OCI-M1 (cell line): ENCODE data around the gene GRK1.

ENCODE experiments used
- DNase-seq: peaks from one replicate; lab custom pipeline; 2025; lab: John Stamatoyannopoulos, UW

The GRK1 gene

DNA sequence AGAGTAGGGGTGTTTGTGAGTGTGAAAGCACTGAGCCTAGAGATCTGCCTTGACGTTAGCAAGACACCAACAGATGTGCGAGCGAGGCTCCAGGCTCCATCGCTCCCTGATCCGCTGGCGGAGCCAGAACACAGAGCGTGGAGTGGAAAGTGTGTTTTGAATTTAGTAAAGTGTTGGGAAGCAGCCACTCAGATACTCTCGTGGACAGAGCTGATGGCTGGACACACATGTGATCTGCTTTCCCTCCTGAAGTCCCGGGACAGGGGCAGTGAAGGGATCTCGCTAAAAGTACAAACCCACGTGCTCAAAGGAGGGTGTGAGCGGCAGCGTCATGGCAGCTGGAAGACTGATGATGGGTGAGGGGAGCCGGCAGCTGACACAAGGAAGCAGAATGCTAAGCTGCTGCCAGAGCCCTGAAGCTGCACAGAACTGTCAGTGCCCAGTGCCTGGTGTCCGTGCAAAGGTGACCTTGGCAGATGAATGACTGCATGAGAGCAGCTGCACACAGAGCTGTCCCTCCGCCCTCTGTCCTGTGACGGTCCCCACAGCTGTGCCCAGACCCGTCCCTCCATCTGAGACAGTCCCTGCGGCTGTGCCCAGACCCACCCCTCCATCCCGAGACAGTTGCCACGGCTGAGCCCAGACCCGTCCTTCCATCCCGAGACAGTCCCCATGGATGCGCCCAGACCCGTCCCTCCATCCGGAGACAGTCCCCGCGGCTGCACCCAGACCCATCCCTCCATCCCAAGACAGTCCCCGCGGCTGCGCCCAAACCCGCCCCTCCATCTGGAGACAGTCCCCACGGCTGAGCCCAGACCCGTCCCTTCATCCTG, 62.4 kb downstream of the GRK1 start:
- no peak for DNase-seq

DNA sequence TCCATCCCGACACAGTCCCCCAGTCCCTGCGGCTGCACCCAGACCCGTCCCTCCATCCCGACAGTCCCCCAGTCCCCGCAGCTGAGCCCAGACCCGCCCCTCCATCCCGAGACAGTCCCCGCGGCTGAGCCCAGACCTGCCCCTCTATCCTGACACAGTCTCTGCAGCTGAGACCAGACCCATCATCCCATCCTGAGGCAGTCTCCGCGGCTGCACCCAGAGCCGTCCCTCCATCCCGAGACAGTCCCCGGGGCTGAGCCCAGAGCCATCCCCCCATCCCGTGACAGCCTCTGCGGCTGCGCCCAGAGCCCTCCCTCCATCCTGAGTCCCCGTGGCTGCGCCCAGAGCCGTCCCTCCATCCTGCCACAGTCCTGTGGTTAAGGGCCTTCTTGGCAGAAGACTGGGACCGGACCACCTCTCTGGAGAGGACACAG, 63.3 kb downstream of the GRK1 start:
- no peak for DNase-seq

DNA sequence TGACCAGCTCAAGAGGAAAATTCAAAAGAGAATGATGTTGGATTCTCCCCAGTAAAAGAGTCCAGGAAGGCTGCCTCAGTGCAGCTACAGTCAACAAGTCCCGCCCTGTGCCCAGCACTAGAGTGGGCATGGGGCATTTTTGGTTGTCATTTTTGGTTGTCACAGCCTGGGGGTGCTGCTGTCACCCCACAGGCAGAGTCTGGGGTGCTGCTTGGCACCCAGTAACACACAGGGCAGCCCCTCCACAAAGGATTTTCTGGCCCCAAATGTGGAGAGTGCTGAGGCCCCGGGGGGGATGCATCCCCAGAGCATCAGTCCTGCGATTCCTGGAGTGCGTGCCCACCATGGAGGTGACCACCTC, 63.8 kb downstream of the GRK1 start:
- DNase-seq = no peak

DNA sequence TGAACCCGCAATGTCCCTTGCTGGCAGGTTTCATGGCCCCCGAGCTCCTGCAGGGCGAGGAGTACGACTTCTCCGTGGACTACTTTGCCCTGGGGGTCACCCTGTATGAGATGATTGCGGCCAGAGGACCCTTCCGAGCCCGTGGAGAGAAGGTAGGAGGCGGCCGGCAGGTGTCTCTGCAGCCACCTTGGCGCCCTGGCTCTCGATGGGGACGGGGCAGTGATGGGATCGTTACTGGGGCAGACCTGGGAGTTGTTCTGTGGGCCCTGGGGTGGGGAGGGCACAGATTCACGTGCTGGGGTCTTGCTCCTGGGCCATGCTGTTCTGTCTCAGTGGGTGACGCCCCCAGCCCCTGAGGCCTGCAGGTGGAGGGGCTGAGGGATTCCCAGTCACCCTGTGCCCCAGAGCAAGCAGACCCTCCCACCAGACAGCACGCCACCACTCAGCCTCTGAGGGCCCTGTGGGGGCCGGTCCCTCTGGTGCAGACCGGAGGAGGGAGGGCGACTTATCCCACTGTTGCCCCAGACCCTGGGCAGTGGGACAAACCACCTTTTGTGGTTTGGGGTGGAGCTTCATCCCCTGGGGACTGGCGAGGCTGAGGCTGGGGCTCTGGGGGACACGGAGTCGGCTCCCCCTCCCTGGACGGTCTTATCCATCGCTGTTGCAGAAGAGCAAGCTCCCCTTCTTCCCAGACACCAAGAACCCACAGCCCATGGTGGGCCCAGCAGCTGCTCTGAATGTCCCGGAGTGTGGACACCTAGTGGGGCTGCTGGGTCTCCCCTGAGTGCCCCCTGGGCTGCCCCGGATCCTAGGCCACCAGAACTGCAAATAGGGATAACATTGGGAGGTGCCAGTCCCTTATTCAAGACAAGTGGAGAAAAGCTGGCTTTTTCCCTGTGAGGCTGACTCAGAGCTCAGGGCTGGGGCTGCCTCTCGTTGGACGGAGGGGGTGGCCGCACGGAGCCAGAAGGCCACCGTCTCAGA, 64.5 kb downstream of the GRK1 start:
- no peak for DNase-seq

DNA sequence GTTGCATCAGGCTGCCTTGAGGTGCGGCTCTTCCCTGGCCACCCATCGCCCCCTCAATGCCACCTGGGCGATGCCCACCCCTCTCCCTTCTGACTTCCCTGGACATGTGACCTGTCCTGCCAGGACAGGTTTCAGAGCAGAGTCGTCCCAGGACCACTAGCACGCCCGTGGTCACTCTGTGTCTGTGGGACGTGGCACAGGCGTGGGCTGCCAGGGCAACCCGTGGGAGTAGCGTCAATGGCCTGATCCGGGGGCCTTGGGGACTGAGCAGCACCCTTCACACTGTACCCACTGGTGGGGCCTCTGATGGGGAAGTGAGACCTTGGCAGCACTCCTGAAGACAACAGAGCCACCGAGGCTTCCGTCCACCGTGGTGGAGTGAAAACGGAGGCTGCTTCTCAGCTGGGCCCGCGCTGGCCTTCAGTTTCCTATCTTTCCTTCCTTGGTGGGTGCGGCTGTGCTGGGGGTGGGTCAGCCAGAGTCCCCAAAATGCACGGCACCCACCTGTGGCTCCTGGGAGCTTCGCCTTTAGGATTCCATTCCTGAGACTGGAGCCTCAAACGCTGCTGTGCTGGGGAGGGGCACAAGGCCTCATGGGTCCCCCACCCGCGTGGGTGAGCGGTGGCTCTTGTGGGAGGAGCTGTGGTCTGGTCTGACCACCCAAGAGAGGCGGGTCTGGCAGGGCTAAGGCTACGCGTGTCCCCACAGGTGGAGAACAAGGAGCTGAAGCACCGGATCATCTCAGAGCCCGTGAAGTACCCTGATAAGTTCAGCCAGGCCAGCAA, 65.3 kb downstream of the GRK1 start:
- no peak for DNase-seq

DNA sequence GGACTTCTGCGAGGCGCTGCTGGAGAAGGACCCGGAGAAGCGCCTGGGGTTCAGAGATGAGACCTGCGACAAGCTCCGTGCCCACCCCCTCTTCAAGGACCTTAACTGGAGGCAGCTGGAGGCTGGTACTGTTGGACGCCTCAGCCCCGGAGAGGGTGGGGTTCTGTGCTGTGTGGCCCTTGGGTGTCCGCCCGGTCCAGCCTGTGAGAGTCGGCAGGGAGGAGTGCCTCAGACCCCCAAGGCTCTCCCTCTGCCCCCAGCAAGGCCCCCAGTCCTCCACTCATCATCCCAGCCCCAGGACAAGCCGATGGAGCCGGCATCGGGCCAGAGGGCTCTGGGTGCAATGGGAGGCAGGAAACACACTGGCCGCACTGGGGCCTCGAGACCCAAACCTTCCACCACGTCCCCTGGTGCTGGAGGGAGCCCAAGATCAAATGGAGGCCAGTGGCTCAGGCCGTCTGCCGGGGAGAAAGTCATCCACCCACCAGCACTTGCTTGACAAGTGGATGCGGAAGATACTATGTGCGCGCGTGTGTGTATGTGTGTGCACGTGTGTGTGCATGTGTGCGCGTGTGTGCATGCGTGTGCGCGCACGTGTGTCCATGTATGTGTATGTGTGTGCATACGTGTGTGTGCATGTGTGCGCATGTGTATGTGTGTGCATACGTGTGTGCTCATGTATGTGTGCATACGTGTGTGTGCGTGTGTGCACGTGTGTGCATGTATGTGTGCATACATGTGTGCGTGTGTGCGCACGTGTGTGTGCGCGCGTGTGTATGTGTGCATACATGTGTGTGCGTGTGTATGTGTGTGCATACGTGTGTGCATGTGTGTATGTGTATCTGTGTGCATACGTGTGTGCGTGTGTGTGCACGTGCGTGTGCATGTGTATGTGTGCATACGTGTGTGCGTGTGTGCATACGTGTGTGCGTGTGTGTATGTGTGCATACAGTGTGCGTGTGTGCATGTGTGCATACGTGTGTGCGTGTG, 66.2 kb downstream of the GRK1 start:
- no peak for DNase-seq

DNA sequence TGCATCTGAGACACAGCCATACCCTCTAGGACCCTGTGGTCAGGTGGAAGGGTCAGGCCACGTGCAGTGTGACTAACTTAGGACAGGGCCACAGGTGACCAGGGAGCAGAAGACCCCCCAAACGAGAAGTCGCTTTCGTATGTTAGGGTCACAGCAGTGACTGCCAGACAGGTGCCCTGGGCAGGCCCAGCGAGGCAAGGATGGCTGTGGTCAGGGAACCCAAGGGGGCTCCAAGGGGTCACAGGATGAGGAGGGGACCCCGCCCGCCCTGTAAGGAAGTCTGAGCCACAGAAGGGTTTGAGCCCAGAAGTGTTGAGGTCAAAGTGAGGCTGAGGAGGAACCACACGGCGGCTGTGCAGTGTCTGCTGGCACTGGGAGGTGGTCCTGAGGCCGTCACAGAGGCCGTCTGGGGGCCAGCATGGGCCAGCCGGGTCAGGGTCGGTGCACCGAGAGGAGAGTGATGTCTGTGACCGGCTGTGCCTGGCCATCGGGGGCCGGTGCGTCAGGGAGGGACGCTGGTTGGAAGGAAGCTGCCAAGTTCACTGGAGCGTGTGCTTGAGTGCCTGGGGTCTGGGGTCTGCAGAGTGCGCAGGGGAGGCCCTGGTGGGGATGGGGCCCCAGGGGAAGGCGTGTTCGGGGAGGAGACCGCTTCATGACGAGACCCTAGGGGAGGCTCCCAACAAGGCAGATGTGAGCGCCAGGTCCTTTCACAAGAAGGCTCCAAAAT, 67.2 kb downstream of the GRK1 start:
- no peak for DNase-seq

DNA sequence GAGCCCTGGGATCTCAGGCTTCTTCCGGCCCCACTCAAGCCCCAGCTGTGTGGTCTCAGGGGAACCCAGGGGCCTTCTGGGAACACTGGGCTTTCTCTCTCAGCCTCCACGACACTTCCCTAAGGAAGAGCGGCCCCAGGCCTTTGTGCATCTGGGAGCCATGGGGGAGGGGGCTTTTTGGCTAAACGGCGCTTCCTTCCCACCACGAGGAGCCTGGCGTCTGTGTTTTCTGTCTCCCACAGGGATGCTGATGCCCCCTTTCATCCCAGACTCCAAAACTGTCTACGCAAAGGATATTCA, 67.8 kb downstream of the GRK1 start:
- no peak for DNase-seq

DNA sequence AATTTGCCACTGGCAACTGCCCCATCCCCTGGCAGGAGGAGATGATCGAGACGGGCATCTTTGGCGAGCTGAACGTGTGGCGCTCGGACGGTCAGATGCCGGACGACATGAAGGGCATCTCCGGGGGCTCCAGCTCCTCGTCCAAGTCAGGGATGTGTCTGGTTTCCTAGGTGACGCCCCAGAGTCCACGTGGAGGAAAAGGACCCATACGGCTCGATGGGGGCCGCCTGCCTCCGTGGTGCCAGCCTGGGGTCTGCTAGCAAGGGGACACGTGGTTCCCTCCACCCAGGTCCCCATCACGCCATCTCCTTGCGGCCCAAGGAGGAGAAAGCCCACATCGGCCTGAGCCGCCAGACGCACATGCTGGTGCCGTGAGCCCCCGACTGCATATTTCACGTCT, 68.2 kb downstream of the GRK1 start:
- no peak for DNase-seq

DNA sequence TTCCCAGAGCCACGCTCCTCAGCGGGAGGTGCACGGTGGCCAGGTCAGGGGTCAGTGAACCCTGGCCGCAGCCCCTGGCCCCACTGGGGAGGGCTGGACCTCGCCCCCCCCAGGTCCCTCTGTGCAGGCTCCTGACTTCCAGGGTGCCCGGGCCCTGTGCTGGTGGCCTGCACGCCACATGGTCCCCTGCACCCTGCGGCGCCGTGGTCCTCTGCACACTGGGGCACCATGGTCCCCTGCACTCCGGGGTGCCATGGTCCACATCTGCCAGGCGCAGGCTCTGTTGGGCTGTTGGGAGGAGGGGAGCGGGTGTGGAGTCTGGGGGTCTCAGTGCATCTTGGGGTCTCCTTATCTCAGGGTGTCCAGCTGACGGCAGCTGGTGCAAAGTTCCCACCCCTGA, 68.7 kb downstream of the GRK1 start:
- DNase-seq = no peak

DNA sequence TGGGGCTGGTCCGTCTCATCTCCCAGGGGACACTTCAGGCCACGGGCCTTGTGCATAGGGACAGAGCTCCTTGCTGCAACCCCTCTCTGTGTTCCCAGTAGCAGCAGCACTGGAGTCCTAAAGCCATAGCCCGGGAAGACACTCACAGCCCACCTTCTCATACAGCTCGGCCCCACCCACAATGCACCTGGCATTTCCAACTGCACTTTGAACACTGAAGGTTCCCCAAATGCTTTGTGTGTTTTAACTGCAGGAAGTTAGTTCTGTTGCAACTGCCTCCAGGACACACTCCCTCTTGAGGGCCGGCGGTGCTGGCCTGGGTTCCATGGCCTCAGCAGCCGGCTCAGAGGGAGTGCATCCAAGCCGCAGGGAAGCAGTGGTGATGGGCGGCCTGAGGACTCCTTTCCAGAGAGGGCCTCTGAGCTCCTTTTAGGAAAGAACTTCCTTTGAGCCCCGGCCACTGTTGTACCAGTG, 69.3 kb downstream of the GRK1 start:
- no peak for DNase-seq

DNA sequence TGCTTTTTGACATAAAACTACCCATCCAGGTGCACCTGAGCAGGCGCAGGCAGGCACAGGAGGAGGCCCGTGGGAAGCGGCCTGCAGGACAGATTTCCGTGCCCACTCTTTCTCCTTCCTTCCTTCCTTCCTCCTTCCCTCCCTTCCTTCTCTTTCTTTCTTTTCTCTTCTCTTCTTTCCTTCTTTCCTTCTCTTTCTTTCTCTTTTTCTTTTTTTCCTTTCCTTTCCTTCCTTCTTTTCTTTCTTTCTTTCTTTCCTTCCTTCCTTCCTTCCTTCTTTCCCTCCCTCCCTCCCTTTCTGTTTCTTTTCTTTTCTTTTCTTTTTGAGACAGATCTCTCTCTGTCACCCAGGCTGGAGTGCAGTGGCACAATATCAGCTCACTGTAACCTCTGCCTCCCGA, 70.8 kb downstream of the GRK1 start:
- DNase-seq = no peak

DNA sequence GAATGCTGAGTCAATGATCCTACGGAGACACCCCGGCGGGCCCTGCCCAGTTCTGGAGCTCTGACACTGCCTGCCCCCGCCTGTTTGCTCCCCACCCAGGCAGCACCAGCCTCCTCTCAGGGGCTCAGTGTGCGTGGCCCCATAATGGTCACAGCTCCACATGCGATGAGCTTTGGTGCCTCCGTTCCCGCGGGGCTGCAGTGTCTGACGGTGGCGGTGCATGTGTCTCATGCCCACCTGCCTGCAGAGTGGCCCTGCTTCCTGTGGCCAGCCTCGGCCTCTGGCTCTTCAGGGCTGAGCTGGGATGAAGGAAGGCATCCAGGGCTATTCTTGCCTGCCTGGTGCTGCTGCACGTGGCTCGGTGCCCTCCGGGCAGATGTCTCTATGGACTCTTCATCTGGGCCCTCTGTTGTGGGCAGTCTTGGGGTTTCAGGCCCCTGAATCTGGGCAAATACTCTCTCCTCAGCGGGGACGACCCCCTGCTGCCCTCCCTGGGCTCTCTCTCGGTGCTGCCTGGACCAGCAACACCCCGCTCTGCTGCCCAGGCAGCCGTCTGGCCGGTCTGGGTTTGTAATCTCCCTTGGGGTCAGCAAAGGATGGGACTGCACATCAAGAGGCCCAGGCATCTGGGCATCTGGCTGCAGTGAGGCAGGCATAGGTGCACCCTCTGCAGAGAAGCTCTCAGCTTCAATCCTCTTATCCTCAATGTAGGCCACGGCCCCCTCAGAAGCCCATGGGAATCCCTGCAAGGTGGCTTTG, 72.7 kb downstream of the GRK1 start:
- no peak for DNase-seq

DNA sequence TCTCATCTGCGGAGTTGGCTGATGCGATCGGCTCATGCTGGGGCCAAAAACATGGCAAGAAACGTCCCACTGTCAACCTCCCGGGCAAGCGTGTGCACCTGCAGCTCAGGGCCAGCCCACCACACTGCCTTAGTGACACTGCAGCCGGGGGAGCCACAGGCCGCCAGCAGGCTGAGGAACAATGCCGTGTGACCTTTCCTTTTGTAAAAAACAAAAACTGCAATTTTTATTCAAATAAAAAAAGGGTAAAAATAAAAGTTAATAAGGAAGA, 73.2 kb downstream of the GRK1 start:
- no peak for DNase-seq

DNA sequence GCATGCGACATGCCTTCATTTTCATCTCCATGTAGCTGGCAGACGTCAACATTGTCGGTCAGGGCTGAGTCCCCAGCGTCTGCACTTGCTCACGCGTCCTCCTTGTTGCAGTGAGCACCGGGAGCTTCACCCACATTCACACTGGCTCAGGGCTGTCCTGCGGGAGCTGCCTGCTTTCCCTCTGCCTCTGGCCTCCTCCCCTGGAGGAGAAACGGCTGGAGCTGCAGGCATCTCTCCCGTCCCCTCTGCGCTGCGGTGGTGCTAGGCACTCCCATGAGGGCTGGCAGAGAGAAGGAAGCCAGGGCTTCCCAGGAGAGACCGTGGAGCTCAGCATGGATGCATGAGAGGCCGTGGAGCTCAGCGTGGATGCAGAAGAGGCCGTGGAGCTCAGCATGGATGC, 73.6 kb downstream of the GRK1 start:
- DNase-seq = no peak

DNA sequence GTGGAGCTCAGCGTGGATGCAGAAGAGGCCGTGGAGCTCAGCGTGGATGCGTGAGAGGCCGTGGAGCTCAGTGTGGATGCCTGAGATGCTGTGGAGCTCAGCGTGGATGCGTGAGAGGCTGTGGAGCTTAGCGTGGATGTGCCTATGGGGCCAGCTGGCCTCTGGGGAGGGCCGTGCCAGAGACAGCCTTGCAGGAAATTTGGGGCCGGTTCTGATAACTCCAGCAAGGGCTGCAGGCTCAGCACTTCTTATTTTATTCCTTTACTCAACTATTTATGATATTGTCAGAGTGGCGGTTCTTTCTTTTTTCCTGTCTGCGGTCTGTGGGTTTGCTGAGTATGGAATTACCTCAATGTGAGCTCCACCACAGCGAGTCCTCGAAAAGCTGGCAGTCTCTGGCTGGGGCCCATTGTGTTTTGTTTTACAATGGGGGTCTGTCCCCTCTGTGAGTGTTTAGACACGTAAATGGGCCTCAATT, 74.2 kb downstream of the GRK1 start:
- DNase-seq = peak; percentile 71

DNA sequence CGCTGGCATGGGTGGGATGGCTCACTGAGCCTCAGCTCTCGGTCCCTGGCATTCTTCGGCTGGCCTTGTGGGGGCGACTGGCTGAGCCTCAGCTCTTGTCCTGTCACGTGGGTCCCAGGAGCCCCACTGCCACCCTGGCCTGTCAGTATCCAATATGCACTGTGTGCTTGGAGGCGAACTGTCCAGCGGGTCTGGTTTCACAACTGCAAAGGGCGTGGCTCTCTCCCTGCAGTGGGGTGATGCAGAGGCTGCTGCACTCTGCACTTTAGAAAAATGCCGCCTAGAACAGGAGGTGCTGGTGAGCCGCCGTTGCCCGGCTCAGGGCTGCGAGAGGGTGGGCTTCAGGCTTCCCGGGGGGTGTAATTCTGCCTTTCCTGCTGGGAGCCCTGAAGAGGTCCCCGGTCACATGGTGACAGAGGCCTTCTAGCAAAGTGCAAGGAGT, 75.0 kb downstream of the GRK1 start:
- peak; percentile 89 for DNase-seq

DNA sequence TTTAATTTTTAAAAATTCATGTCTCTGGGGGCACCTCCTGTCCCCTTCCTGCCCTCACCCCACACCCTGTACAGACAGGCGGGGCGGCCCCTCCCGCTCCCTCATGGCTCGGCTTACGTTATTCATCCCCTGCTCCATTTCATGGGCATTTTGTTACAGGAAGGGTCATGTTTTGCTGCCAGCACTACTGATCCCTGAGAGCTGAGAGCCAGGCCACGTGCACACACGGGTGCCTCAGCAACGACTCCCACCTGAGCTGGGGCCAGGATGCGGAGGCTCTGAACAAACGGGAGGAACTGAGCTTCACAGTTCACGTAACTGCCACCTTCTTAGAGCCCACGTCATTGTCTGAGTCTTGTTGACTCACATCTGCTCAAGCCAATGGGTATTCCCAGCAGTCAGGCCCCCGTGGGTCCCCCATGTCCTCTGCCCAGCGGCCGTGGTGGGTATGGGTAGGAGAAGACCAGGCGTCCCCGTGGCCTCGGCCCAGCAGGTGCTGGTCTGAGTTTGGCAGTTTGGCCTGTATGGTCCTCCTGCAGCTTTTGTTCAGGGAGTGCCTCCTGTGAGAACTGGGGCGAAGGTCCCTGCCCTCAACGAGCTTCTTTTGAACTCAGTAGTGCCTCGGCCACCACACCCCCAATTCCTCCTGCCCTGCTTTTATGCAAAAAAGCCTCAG, 75.6 kb downstream of the GRK1 start:
- no peak for DNase-seq
